UCSD-AML1 (cell line): Measurements from ENCODE around the gene KRTAP24-1.

Experiments used
- DNase-seq: peaks from one replicate; lab custom pipeline; 2025; ENCODE audit not compliant: unreplicated experiment; lab: John Stamatoyannopoulos, UW

Gene KRTAP24-1

GRCh38 chr21:30234643-30235042, 48.1 kb downstream of the KRTAP24-1 start:
- DNase-seq = no peak

GRCh38 chr21:30234050-30234449, 48.7 kb downstream of the KRTAP24-1 start:
- DNase-seq = no peak

GRCh38 chr21:30233228-30234020, 49.3 kb downstream of the KRTAP24-1 start:
- no peak for DNase-seq

GRCh38 chr21:30232011-30232410, 50.7 kb downstream of the KRTAP24-1 start:
- DNase-seq = no peak
